Suprapubic skin (tissue), 4 donors: ENCODE data around the gene LMBR1.

Source experiments
- POLR2A ChIP-seq, 2 donors: fragments of 450-650 bp; IDR thresholded peaks; one replicate each; pipeline ENCODE4 v1.6.1; 2017; ENCODE audit warnings: antibody characterized with exemption in 2 of 2, mild to moderate bottlenecking in 2 of 2, moderate library complexity in 2 of 2
- POLR2AphosphoS5 ChIP-seq, 3 donors: sonication (generic); formaldehyde crosslinking; IDR thresholded peaks; one replicate each; pipeline ENCODE4 v1.6.1; 2017; ENCODE audit warnings: antibody characterized with exemption in 3 of 3
- TF ChIP-seq, protein P1 (sequence below), 2 donors: fragments of 200-600 bp in 1 of 2; fragments of 450-650 bp in 1 of 2; sonication (generic) in 1 of 2; IDR thresholded peaks; one replicate each; pipeline ENCODE4 v1.5.1; 2016 to 2019; ENCODE audit warnings: antibody characterized with exemption in 2 of 2, mild to moderate bottlenecking in 1 of 2, moderate library complexity in 1 of 2

DNA sequence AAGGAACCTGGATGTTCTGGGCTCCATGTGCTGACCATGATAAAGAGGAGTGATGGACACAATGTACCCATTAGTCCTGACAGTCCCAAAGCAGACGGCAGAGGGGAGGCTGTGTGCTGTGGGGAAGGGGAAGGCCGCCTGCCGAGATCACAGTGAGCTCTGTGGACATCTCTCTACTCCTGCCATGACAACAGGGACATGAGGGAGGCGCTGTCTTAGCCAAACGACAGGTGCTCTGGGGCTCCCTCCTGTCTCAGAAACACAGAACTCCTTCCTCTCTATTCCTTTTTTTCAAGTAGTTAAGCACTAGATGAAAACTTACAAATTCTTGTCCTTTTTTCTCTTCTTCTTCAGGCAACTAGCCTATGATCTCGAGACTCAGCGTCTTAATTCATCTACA is 139.4 kb downstream of the LMBR1 start:
- TF ChIP-seq, protein P1, sequence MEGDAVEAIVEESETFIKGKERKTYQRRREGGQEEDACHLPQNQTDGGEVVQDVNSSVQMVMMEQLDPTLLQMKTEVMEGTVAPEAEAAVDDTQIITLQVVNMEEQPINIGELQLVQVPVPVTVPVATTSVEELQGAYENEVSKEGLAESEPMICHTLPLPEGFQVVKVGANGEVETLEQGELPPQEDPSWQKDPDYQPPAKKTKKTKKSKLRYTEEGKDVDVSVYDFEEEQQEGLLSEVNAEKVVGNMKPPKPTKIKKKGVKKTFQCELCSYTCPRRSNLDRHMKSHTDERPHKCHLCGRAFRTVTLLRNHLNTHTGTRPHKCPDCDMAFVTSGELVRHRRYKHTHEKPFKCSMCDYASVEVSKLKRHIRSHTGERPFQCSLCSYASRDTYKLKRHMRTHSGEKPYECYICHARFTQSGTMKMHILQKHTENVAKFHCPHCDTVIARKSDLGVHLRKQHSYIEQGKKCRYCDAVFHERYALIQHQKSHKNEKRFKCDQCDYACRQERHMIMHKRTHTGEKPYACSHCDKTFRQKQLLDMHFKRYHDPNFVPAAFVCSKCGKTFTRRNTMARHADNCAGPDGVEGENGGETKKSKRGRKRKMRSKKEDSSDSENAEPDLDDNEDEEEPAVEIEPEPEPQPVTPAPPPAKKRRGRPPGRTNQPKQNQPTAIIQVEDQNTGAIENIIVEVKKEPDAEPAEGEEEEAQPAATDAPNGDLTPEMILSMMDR (IDR thresholded peaks at IDR 0.05): no peak
- no peak for TF ChIP-seq POLR2A (IDR thresholded peaks at IDR 0.05)
- TF ChIP-seq POLR2AphosphoS5 (IDR thresholded peaks at IDR 0.05): no peak
